NCI-H1105 (cell line): ENCODE results near the gene ANKRA2.
A peak's percentile ranks its signal among the peaks of the same experiment; 100 is the strongest.

Experiments
- DNase-seq: peaks from one replicate; lab custom pipeline; 2025; lab: John Stamatoyannopoulos, UW

The ANKRA2 gene

GRCh38 chr5:73565139-73565968 lies at the start of gene ANKRA2, which contains the start of gene UTP15:
Gene ANKRA2 (minus strand): TSS chr5:73565639. CDS start chr5:73562881, 2,758 bp downstream.
Gene UTP15 (plus strand): TSS chr5:73565743. CDS start chr5:73567345, 1,602 bp downstream.
- DNase-seq: peak; percentile 88

- no peak for DNase-seq
Observed at GRCh38 chr5:73615085-73615484, 49.6 kb upstream of the ANKRA2 start.

GRCh38 chr5:73612799-73613198 lies 47.4 kb upstream of the ANKRA2 start:
- no peak for DNase-seq

GRCh38 chr5:73607228-73607627 lies 41.8 kb upstream of the ANKRA2 start:
- DNase-seq: no peak

GRCh38 chr5:73606206-73606753 lies 40.8 kb upstream of the ANKRA2 start:
- DNase-seq: no peak

- no peak for DNase-seq
Observed at GRCh38 chr5:73605223-73606087, 40.0 kb upstream of the ANKRA2 start.

GRCh38 chr5:73603998-73604397 lies 38.6 kb upstream of the ANKRA2 start:
- no peak for DNase-seq

- no peak for DNase-seq
Observed at GRCh38 chr5:73599380-73599779, 33.9 kb upstream of the ANKRA2 start.

- DNase-seq: no peak
Observed at GRCh38 chr5:73596705-73597328, 31.4 kb upstream of the ANKRA2 start.

GRCh38 chr5:73592551-73592950 lies 27.1 kb upstream of the ANKRA2 start:
- no peak for DNase-seq

GRCh38 chr5:73591698-73592501 lies 26.5 kb upstream of the ANKRA2 start:
- DNase-seq: no peak

GRCh38 chr5:73591102-73591695 lies 25.8 kb upstream of the ANKRA2 start:
- DNase-seq: peak; percentile 61

GRCh38 chr5:73587923-73588322 lies 22.5 kb upstream of the ANKRA2 start:
- no peak for DNase-seq

- DNase-seq: no peak
Observed at GRCh38 chr5:73582285-73583145, 17.1 kb upstream of the ANKRA2 start.

- no peak for DNase-seq
Observed at GRCh38 chr5:73565969-73566547, 619 bp upstream of the ANKRA2 start.

GRCh38 chr5:73564675-73565074 lies 764 bp downstream of the ANKRA2 start:
- DNase-seq: no peak

GRCh38 chr5:73564018-73564417 lies 1.4 kb downstream of the ANKRA2 start:
- no peak for DNase-seq

GRCh38 chr5:73558950-73559349 lies 6.5 kb downstream of the ANKRA2 start:
- DNase-seq: no peak

- DNase-seq: no peak
Observed at GRCh38 chr5:73552642-73553041, 12.8 kb downstream of the ANKRA2 start.
